ENCODE results near the gene HOXB7.
A peak's percentile ranks its signal among the peaks of the same experiment; 100 is the strongest.

Gene HOXB7

DNA sequence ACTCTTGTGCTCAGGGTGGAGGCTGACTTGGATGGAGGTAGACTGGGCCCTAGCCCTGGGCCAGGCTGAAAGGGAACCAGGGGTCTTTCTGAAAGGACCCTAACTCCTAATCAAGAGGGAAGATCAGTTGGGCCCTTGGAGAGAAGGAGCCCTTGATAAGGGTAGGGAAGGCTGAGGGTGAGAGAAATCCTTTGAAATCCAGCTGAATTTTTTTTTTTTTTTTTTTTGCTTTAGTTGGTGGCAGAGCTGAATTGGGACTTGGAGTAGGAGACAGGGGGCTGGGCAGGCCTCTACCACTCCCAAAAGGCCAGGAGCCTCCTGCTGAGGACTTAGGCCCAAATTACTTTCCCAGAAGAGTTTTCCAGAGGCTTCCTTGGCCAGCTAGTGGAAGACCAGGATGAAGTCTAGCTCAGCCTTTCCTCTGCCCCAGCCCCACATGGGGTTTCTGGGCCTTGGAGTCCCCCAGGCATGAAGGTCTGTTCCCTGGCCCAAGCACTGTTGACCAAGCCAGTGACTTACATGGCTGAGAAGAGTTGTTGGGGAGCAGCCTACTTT, 20.1 kb downstream of the HOXB7 start:
- in situ Hi-C loops (cut with HindIII; ENCODE audit: low sequenced_read_pairs), result no loop called here
- no peak for DNase-seq (ENCODE audit: low read depth, low spot score)
- TF ChIP-seq, protein P1, sequence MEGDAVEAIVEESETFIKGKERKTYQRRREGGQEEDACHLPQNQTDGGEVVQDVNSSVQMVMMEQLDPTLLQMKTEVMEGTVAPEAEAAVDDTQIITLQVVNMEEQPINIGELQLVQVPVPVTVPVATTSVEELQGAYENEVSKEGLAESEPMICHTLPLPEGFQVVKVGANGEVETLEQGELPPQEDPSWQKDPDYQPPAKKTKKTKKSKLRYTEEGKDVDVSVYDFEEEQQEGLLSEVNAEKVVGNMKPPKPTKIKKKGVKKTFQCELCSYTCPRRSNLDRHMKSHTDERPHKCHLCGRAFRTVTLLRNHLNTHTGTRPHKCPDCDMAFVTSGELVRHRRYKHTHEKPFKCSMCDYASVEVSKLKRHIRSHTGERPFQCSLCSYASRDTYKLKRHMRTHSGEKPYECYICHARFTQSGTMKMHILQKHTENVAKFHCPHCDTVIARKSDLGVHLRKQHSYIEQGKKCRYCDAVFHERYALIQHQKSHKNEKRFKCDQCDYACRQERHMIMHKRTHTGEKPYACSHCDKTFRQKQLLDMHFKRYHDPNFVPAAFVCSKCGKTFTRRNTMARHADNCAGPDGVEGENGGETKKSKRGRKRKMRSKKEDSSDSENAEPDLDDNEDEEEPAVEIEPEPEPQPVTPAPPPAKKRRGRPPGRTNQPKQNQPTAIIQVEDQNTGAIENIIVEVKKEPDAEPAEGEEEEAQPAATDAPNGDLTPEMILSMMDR (IDR thresholded peaks at IDR 0.05; ENCODE audit: low read depth, low read length), result no peak
- peak overlapping the region; percentile 77 for H3K4me3 ChIP-seq (ENCODE audit: low read depth, low read length)

- in situ Hi-C loops (cut with HindIII; ENCODE audit: low sequenced_read_pairs), result no loop called here
These were observed 20.8 kb downstream of the HOXB7 start, which contains the start of gene HOXB3 for GRCh38 chr17:48589831-48590606. HOXB3 (minus strand) TSS chr17:48590241; CDS start chr17:48552474, 37,767 bp downstream.

DNA sequence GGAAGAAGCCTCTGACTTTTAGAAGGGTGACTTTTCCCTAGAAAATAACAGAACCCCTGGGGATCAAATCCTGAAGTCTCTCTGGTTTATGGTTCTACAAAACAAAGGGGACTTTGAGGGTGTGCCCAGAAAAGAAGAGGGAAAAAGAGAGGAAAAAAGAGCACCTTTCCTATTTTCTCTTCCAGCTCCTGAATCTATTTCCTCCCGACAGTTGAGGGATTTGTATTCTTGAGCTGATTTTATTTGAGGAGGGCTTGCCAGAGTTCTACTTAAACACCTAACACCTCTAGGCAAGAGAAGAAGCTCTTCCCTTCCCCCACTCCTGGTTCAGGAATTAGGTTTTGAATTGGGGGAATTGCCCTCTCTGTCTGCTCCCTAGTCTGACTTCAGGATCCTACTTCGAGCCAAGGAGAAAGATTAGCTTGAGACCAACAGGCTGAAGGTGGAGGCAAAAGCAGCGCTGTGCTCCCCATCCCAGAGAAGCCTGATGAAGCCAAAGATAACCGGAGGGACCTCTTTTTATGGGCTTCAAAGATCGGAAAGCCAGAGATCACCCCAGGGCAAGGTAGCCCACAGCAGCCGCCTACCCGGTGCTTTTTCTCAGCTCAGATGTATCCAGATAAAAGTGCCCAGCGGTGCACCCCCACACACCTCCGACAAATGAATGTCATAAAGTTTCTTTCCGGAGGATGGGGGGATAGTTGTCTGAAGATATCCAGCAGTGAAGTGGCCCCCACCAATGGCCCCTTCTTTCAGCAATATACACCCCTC, 21.6 kb downstream of the HOXB7 start:
- TF ChIP-seq, protein P1 (IDR thresholded peaks at IDR 0.05; ENCODE audit: low read depth, low read length), result no peak
- in situ Hi-C loops (cut with HindIII; ENCODE audit: low sequenced_read_pairs), result no loop called here
- DNase-seq (ENCODE audit: low read depth, low spot score), result no peak
- H3K4me3 ChIP-seq (ENCODE audit: low read depth, low read length), result peak overlapping the region; percentile 77

More at GRCh38 chr17:48589831-48590606, 20.8 kb downstream of the HOXB7 start, which contains the start of gene HOXB3:
- peak within 1 kb of the TSS; percentile 77 for H3K4me3 ChIP-seq (ENCODE audit: low read depth, low read length)
- TF ChIP-seq, protein P1 (IDR thresholded peaks at IDR 0.05; ENCODE audit: low read depth, low read length), result no peak
- DNase-seq (ENCODE audit: low read depth, low spot score), result peak; percentile 89

DNA sequence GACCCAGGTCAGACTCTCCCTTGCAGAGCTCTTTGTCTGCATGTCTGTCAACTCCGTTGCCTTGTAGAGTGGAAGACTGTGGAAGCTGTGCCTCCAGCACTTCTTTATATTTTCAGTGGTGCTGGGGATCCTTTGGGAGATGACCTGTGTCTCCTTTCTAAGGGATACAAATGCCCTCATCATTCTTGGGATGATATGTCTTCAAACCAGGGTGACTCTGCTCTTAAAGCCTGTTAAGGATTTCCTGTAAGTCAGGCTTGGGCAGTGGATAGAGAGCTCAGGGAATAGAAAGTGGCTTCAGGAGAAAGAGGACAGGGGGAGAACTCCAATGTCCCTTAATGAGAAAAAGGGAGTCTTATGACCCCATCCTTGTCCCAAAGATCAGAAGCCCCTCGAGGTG, 22.3 kb downstream of the HOXB7 start:
- DNase-seq (ENCODE audit: low read depth, low spot score), result no peak
- in situ Hi-C loops (cut with HindIII; ENCODE audit: low sequenced_read_pairs), result no loop called here
- H3K4me3 ChIP-seq (ENCODE audit: low read depth, low read length), result peak overlapping the region; percentile 77
- TF ChIP-seq, protein P1 (IDR thresholded peaks at IDR 0.05; ENCODE audit: low read depth, low read length), result no peak

DNA sequence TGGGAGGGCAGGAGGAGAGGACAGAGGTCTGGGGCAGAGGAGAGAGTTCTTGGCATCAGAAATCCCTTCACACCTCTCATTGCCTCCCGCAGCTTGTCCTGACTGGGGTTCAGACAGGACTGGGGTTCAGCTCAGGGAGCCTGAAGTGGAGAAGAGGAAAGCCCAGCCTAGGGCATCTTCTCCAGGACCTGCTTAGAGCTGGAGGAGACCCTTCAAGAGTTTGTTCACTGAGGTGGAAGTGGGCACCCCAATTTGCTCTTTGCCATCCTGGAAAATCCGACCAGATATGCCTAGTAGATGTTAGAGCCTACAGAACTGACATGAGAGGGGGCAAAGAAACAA, 22.8 kb downstream of the HOXB7 start:
- peak overlapping the region; percentile 77 for H3K4me3 ChIP-seq (ENCODE audit: low read depth, low read length)
- TF ChIP-seq, protein P1 (IDR thresholded peaks at IDR 0.05; ENCODE audit: low read depth, low read length), result no peak
- no peak for DNase-seq (ENCODE audit: low read depth, low spot score)
- in situ Hi-C loops (cut with HindIII; ENCODE audit: low sequenced_read_pairs), result no loop called here

GRCh38 chr17:48587276-48588073, 23.3 kb downstream of the HOXB7 start:
- TF ChIP-seq, protein P1 (IDR thresholded peaks at IDR 0.05; ENCODE audit: low read depth, low read length), result no peak
- DNase-seq (ENCODE audit: low read depth, low spot score), result no peak
- in situ Hi-C loops (cut with HindIII; ENCODE audit: low sequenced_read_pairs), result no loop called here
- peak overlapping the region; percentile 77 for H3K4me3 ChIP-seq (ENCODE audit: low read depth, low read length)
